Activated CD4-positive, alpha-beta T cell treated with anti-CD3 and anti-CD28 coated beads, Interleukin-2, amount 10 ng/mL, durations not matched to agents 7 days and 5 days (primary cell): ENCODE data around the gene SMIM9. TPM values are rescaled to one million over a fixed set of nuclear protein-coding genes. Genes with fewer than 3 reads are reported as not detected.
"Not testable (repeated sequence)": the region's sequence is repeated elsewhere in the genome, so short reads cannot be mapped to it uniquely, and the experiment has no call there.

Experiments
- CTCF ChIA-PET: fragments of 350-600 bp; sonication (Branson Sonifier 250); formaldehyde crosslinking; loops from one replicate; lab custom pipeline; 2021; ENCODE audit warnings: antibody characterized with exemption; lab: Charles Lee
- POLR2A ChIA-PET: fragments of 350-600 bp; sonication (Branson Sonifier 250); formaldehyde crosslinking; loops from one replicate; lab custom pipeline; 2021; ENCODE audit warnings: antibody characterized with exemption; lab: Charles Lee
- DNase-seq: peaks from one replicate; pipeline ENCODE4 v3.0.0-alpha.2; 2020
- H3K27ac Mint-ChIP-seq: one replicate; pipeline ENCODE4 v1.8.0; 2021; ENCODE audit warnings: mild to moderate bottlenecking, moderate library complexity, mixed read lengths
- H3K27me3 Mint-ChIP-seq: one replicate; pipeline ENCODE4 v1.8.0; 2021; ENCODE audit warnings: mixed read lengths
- H3K36me3 Mint-ChIP-seq: one replicate; pipeline ENCODE4 v1.8.0; 2021; ENCODE audit warnings: low read depth, mixed read lengths
- H3K4me1 Mint-ChIP-seq: one replicate; pipeline ENCODE4 v1.8.0; 2021; ENCODE audit warnings: mixed read lengths
- H3K4me3 Mint-ChIP-seq: one replicate; pipeline ENCODE4 v1.8.0; 2021; ENCODE audit warnings: mild to moderate bottlenecking, moderate library complexity, mixed read lengths
- H3K9me3 Mint-ChIP-seq: one replicate; pipeline ENCODE4 v1.8.0; 2021; ENCODE audit warnings: mixed read lengths
- total RNA-seq, 2 experiments: library from RNA; stranded (reverse); gene quantifications; one replicate each; pipeline ENCODE4 v1.2.3, GENCODE V29; 2021

The SMIM9 gene
- not detected for total RNA-seq

- no peak within 1 kb of the TSS for H3K27ac Mint-ChIP-seq
- no peaks in the 10 kb centered on the region for H3K27me3 Mint-ChIP-seq
- ChIA-PET CTCF (interaction anchor here (0.6 to 1.0 kb wide), 2 partner anchors 22 to 99 kb away, joined by 3 read pairs; no protein-coding TSS in a partner anchor), POLR2A (no interaction called here)
- no peak for DNase-seq
- no peaks in the 10 kb centered on the region for H3K36me3 Mint-ChIP-seq
- H3K9me3 Mint-ChIP-seq = no peaks in the 10 kb centered on the region
- H3K4me3 Mint-ChIP-seq = no peak within 1 kb of the TSS
- H3K4me1 Mint-ChIP-seq = peaks cover 18% of the 10 kb centered on the region
Observed at GRCh38 chrX:154834562-154834961, at the start of gene SMIM9. SMIM9 (minus strand) TSS chrX:154834662; CDS start chrX:154830856, 3,806 bp downstream.

DNA sequence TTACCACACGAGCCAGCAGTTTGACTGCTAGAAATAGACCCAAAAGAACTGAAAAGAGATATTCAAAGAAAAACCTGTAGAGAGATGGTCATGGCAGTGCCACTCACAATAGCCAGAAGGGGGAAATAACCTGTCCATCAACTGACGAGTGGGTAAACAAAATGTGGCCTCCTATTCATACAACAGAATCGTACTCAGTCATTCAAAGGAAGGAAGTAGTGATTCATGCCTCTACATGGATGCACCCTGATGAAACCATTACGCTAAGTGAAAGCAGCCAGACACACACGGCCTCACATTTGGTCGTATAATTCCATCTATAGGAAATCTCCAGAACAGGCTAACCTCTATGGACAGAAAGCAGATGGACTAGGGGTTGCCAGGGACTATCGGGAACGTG, 49.6 kb upstream of the SMIM9 start:
- H3K4me3 Mint-ChIP-seq, H3K36me3 Mint-ChIP-seq, H3K27ac Mint-ChIP-seq, CTCF ChIA-PET, H3K27me3 Mint-ChIP-seq, H3K4me1 Mint-ChIP-seq, POLR2A ChIA-PET, DNase-seq, H3K9me3 Mint-ChIP-seq: not testable (repeated sequence)

DNA sequence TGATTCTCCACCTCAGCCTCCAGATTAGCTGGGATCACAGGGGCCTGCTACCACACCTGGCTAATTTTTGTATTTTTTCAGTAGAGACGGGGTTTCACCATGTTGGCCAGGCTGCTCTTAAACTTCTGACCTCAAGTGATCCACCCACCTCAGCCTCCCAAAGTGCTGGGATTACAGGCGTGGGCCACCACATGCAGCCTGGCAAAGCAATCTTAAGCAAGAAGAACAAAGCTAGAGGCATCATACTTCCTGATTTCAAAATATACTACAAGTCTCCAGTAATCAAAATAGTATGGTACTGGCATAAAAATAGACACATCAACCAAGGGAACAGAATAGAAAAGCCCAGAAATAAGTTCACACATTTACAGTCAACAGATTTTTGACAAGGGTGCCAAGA, 38.9 kb upstream of the SMIM9 start:
- H3K36me3 Mint-ChIP-seq = peaks cover 4% of the 10 kb centered on the region
- H3K27ac Mint-ChIP-seq = no peak overlapping the region
- peaks cover 9% of the 10 kb centered on the region for H3K9me3 Mint-ChIP-seq
- no peak overlapping the region for H3K4me3 Mint-ChIP-seq
- DNase-seq = no peak
- POLR2A ChIA-PET = no interaction called here
- no peaks in the 10 kb centered on the region for H3K4me1 Mint-ChIP-seq
- peaks cover 2% of the 10 kb centered on the region for H3K27me3 Mint-ChIP-seq
- CTCF ChIA-PET = no interaction called here

GRCh38 chrX:154868522-154868921, 34.1 kb upstream of the SMIM9 start:
- H3K4me1 Mint-ChIP-seq, H3K27ac Mint-ChIP-seq, H3K36me3 Mint-ChIP-seq, DNase-seq, H3K27me3 Mint-ChIP-seq, POLR2A ChIA-PET, H3K4me3 Mint-ChIP-seq, CTCF ChIA-PET: not testable (repeated sequence)
- peaks cover 14% of the 10 kb centered on the region for H3K9me3 Mint-ChIP-seq

GRCh38 chrX:154855256-154855655, 20.8 kb upstream of the SMIM9 start:
- Mint-ChIP-seq H3K4me1 (no peaks in the 10 kb centered on the region), H3K27ac (no peak overlapping the region), H3K4me3 (no peak overlapping the region), H3K36me3 (no peaks in the 10 kb centered on the region), H3K27me3 (no peaks in the 10 kb centered on the region), H3K9me3 (no peaks in the 10 kb centered on the region)
- DNase-seq = no peak
- ChIA-PET CTCF (no interaction called here), POLR2A (no interaction called here)

- Mint-ChIP-seq H3K9me3 (peaks cover 2% of the 10 kb centered on the region), H3K27ac (no peak overlapping the region), H3K36me3 (no peaks in the 10 kb centered on the region), H3K4me1 (no peaks in the 10 kb centered on the region), H3K4me3 (no peak overlapping the region), H3K27me3 (no peaks in the 10 kb centered on the region)
- CTCF ChIA-PET = no interaction called here
- POLR2A ChIA-PET = no interaction called here
- DNase-seq = no peak
Observed at GRCh38 chrX:154850957-154851611, 16.6 kb upstream of the SMIM9 start.

DNA sequence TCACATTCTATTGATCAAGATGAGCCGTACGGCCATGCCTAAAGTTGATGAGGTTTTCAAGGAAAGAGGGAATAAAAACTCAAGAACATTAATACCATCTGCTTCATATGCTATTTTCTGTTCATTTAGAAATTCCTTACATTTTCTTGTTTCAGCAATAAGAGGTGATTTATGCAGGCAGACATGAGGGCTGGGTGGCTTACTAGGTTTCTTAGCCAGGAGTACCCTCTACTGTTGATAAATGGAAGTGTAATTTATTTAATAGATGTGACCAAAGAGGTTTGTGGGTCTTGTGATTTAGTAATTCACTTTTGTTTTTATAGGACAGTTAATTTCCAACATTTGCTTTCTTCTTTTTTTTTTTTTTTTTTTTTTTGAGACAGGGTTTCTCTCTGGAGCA, 6.4 kb upstream of the SMIM9 start:
- peaks cover 7% of the 10 kb centered on the region for H3K4me1 Mint-ChIP-seq
- no peaks in the 10 kb centered on the region for H3K36me3 Mint-ChIP-seq
- no peaks in the 10 kb centered on the region for H3K9me3 Mint-ChIP-seq
- no peak overlapping the region for H3K27ac Mint-ChIP-seq
- H3K4me3 Mint-ChIP-seq = no peak overlapping the region
- peak; percentile 21 for DNase-seq
- H3K27me3 Mint-ChIP-seq = peaks cover 2% of the 10 kb centered on the region
- CTCF ChIA-PET = interaction anchor here (0.9 to 1.1 kb wide), 2 partner anchors 12 to 42 kb away, joined by 3 read pairs; no protein-coding TSS in a partner anchor
- POLR2A ChIA-PET = no interaction called here

GRCh38 chrX:154836163-154836562, 1.7 kb upstream of the SMIM9 start:
- peaks cover 11% of the 10 kb centered on the region for H3K4me1 Mint-ChIP-seq
- no peaks in the 10 kb centered on the region for H3K9me3 Mint-ChIP-seq
- H3K27me3 Mint-ChIP-seq = no peaks in the 10 kb centered on the region
- no peak overlapping the region for H3K4me3 Mint-ChIP-seq
- DNase-seq = no peak
- CTCF ChIA-PET = no interaction called here
- POLR2A ChIA-PET = no interaction called here
- H3K27ac Mint-ChIP-seq = no peak overlapping the region
- H3K36me3 Mint-ChIP-seq = no peaks in the 10 kb centered on the region

DNA sequence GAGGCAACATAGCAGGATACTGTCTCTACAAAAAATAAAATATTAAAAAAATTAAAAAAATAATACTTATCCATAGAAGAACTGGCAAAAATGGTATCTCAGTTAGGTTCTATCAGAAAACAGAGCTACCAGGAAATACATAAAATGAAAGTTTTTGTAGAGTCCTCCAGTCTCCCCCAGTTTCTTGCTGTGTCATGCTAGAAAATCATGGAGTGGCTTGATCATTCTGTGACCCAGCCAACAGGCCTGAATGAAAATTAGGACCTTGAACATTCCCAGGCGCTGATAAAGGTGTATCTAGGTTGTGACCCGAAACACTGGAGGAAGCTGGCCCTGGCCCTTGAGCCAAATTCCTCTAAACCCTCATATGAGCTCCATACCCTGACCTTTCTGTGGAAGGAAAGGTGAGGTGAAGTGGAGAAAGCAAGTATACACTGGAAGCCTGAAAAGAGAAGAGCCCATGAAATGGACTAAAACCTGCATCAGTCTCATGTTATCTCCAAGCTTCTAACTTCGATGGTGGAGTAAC, 652 bp downstream of the SMIM9 start:
- peaks cover 24% of the 10 kb centered on the region for H3K4me1 Mint-ChIP-seq

DNA sequence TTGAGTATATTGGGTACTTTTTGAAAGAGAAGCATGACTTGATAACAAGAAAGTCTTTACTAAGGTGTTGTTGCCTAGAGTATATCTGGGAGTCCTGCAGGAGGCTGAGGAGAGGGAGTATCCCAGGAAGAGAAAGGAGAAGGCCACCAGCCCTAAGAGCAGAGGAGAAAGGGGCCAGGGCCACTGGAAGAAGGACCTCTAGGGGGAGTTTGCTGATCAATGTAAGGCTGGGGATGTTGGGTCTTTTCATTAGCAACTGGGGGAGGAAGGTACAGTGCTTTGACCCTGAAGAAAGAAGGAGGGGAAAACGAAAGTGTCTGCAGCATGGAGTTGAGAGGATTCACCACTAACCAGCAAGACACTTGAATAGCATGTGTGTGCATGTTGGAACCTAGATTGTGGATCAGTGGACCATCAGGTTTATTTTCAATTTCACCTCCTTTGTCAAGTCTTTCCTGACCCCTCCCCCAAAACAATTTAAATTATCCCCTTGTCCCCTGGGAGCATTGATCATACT, 4.5 kb downstream of the SMIM9 start:
- DNase-seq = no peak
- Mint-ChIP-seq H3K4me1 (peaks cover 27% of the 10 kb centered on the region), H3K4me3 (no peak overlapping the region), H3K27ac (no peak overlapping the region), H3K36me3 (no peaks in the 10 kb centered on the region), H3K27me3 (no peaks in the 10 kb centered on the region), H3K9me3 (no peaks in the 10 kb centered on the region)
- ChIA-PET CTCF (interaction anchor here (0.6 to 1.3 kb wide), 2 partner anchors 18 to 24 kb away, joined by 4 read pairs; partner anchors contain the start of gene MPP1), POLR2A (no interaction called here)

More for the DNA sequence above, 652 bp downstream of the SMIM9 start:
- H3K9me3 Mint-ChIP-seq = no peaks in the 10 kb centered on the region
- H3K27me3 Mint-ChIP-seq = no peaks in the 10 kb centered on the region
- POLR2A ChIA-PET = no interaction called here
- DNase-seq = no peak
- no peaks in the 10 kb centered on the region for H3K36me3 Mint-ChIP-seq
- no peak overlapping the region for H3K4me3 Mint-ChIP-seq
- CTCF ChIA-PET = interaction anchor here (0.6 to 1.5 kb wide), 4 partner anchors 11 to 98 kb away, joined by 3 to 4 read pairs (median 3); partner anchors contain the start of gene DKC1
- H3K27ac Mint-ChIP-seq = no peak overlapping the region

DNA sequence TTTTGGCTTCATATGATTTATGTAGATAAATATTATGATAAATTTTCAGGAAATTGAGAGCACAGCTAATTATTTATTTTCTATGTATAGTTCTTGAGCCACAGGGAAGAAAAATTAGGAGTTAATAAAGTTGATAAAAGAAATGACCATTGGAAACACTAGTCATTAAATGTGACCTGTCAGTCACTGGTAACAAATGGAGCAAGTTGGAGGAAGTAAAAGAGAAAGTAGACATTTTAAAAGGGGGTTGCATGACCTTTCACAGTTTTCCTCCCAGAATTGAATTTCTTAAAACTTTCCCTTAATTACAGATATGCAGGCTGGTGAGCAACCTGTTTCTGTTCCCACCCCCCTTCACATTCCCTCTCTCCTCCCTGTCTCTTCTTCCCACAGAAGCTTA, 5.3 kb downstream of the SMIM9 start:
- ChIA-PET POLR2A (no interaction called here), CTCF (interaction anchor here (0.7 to 1.1 kb wide), 2 partner anchors 11 to 24 kb away, joined by 3 read pairs; partner anchors contain the start of gene MPP1)
- no peak for DNase-seq
- no peaks in the 10 kb centered on the region for H3K36me3 Mint-ChIP-seq
- H3K4me3 Mint-ChIP-seq = no peak overlapping the region
- H3K4me1 Mint-ChIP-seq = peaks cover 27% of the 10 kb centered on the region
- H3K27ac Mint-ChIP-seq = no peak overlapping the region
- no peaks in the 10 kb centered on the region for H3K9me3 Mint-ChIP-seq
- no peaks in the 10 kb centered on the region for H3K27me3 Mint-ChIP-seq

- DNase-seq = no peak
- ChIA-PET CTCF (interaction anchor here (1.1 kb wide), 1 partner anchor 23 kb away, joined by 3 read pairs; the partner anchor contains the start of gene MPP1), POLR2A (no interaction called here)
- Mint-ChIP-seq H3K4me3 (no peak overlapping the region), H3K27ac (peak overlapping the region; percentile 81), H3K27me3 (no peaks in the 10 kb centered on the region), H3K4me1 (peaks cover 27% of the 10 kb centered on the region), H3K36me3 (no peaks in the 10 kb centered on the region), H3K9me3 (no peaks in the 10 kb centered on the region)
Observed at GRCh38 chrX:154828016-154828408, 6.5 kb downstream of the SMIM9 start.

DNA sequence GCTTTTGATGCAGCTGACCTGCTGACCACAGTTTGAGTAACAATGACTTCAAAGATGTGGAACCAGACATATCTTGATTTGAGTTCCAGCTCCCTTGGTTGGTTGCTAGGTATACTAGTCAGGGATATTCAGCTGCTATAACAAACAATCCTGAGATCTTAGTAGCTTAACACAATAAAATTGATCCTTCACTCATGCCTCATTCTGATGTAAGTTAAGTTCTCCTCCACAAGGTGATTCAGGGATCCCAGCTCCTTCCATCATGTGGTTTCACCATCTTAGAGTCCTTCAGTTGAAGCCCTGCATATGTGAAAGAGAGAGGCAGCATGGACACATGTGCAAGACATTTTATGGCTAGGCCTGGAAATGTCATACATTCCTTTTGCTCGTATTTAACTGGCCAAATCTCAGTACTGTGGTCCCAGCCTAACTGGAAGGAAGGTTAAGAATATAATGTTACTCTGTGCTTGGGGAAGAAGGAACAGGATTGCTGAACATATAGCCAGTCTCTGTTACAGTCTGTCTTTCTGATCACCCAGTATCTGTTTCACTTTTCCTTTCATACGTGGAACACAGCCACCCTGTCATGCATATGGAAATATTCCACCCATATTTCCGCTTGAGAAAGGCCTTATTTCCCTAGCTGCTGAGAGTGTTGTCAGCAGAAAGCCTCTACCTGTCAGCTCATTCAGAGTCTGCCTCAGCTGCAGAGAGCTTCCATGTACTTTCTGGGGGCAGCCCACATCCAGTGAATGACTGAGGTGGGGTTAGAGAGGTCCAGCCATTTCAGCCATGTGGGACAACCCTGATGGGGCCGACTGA, 7.1 kb downstream of the SMIM9 start:
- no peak overlapping the region for H3K4me3 Mint-ChIP-seq
- peaks cover 28% of the 10 kb centered on the region for H3K4me1 Mint-ChIP-seq
- H3K27ac Mint-ChIP-seq = peak overlapping the region; percentile 81
- ChIA-PET POLR2A (no interaction called here), CTCF (no interaction called here)
- H3K36me3 Mint-ChIP-seq = no peaks in the 10 kb centered on the region
- DNase-seq = peak; percentile 8
- no peaks in the 10 kb centered on the region for H3K27me3 Mint-ChIP-seq
- H3K9me3 Mint-ChIP-seq = no peaks in the 10 kb centered on the region
